Left hindlimb (tissue), 1 donor: ENCODE measurements around the gene SF3A1.

ENCODE experiments used
- DNase-seq: peaks from one replicate; pipeline ENCODE4 v3.0.0-alpha.2; 2018

SF3A1 gene

DNA sequence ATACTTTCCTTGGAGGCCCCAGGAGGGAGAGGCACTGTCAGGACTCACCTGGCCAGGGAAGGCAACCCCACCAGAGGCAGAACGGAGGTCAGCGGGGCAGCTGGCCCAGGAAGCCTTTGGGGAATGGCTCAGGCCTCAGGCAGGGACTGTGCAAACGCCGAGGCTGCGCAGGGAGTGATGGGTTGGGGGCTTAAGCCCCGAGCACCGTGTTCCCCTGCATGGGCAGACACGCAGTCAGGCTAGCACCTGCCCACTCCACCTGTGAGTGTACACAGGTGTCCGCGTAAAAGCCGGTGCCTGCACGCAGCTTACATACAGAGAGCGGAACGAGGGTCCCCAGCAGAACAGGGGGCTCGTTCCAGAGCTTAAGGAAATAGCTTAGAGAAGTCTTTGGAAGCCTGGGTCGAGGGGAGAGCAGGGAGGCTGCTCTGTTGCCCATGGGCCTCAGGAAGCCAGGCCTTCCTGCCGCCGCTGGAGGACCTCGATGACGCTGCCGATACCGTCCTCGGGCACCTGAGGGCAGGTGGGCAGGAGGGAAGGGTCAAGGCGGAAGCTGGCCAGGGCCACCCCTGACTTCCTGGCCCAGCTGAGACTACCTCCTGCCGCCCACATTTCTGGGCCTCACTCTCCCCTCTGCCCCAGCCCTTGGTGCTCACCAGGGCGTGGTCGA, 71.4 kb downstream of the SF3A1 start:
- DNase-seq = no peak

DNA sequence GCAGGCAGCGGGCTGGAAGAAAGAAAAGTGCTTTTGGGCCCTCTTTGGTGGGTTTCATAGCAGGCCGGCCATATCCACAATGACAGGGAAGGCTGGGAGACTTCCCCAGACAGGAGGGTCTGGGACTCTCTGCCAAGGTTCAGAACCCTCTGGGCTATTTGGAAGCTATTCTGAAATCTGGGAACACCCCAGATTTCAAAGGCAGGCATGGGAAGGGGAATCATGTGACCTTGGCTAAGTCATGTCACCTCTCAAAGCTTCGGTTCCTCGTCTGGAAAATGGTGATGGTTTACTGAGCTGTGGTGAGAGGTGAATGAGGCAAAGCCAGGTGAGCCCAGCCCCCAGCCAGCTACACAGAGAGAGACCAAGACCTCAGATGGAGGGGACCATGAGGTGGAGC, 72.0 kb downstream of the SF3A1 start:
- no peak for DNase-seq

DNA sequence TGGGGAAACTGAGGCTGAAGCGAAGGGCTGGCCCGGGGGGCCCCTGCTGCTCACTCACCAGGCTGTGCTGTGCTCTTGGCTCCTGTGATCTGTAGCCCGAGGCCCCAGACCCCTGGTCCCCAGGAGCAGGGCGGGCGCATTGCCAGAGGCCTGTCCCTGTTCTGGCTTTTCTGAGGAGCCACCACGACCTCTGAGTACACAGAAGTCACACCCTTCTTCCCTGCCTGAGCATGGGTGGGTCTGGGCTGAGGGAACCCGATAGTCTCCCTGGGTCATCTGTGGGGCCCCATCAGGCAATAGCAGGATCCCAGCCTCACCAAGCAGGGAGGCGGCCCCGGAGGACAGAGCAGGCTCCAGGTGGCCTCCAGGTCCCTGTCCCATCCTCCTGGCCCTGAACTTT, 72.5 kb downstream of the SF3A1 start:
- DNase-seq = no peak

DNA sequence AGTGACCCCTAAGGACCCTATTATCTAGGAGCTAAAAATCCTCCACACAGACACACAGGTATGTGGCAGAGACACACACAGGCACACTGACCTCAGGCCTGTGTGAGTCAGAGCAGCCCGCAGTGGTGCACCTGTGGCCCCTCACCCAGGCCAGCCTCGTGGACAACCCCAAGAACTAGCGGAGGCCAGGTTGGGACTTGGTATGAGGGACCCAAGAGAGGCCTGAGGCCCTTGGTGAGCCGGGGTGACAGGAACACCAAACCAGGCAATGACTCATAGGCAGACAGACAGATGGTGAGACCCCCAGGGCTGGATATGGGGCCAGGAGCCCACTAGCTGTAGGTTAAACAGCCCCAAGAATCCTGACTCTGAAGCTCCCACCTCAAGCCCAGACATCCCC, 73.4 kb downstream of the SF3A1 start:
- DNase-seq = no peak

DNA sequence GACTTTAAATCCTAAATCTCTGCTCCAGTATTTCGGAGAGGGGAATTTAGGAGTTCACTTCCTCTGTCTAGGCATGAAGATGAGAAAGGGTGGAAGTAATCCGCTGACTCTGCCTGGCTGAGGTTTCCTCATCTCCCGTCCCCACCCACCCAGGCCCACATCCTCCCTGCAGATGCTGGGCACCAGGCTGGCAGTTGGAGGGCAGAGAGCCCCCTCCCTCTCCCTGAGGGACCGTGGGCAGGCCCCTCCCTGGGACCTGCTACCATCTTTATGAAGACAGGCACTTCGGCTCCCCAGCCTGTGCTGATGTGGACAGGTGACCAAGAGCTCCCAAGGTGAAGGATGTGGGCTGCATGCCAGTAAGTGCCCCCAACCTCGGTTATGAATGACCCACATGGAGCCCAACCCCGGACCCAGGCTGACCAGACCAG, 74.1 kb downstream of the SF3A1 start:
- DNase-seq = no peak
